ENCODE data around the gene RALB.
"Not testable (repeated sequence)": the region's sequence is repeated elsewhere in the genome, so short reads cannot be mapped to it uniquely, and the experiment has no call there.

The RALB gene

GRCh38 chr2:120225549-120226065, 27.0 kb upstream of the RALB start:
- DNase-seq = no peak

GRCh38 chr2:120226316-120226715, 26.3 kb upstream of the RALB start:
- DNase-seq = no peak

GRCh38 chr2:120227111-120227991, 25.3 kb upstream of the RALB start:
- DNase-seq = peak in 1 of 2 donors; percentile 40

- no peak for DNase-seq
Measured at GRCh38 chr2:120228503-120228902, 24.1 kb upstream of the RALB start.

- DNase-seq = no peak
Measured at GRCh38 chr2:120229341-120229740, 23.3 kb upstream of the RALB start.

GRCh38 chr2:120230515-120231471, 21.9 kb upstream of the RALB start:
- DNase-seq = no peak

- peak; percentile 46 to 68 for DNase-seq
Measured at GRCh38 chr2:120231564-120231973, 21.1 kb upstream of the RALB start.

- peak; percentile 72 to 74 for DNase-seq
Measured at GRCh38 chr2:120231974-120232635, 20.5 kb upstream of the RALB start.

GRCh38 chr2:120233292-120233691, 19.4 kb upstream of the RALB start:
- DNase-seq = no peak

- not testable (repeated sequence) for DNase-seq
Measured at GRCh38 chr2:120235158-120235557, 17.5 kb upstream of the RALB start.

- DNase-seq = no peak
Measured at GRCh38 chr2:120235681-120236080, 17.0 kb upstream of the RALB start.

GRCh38 chr2:120236316-120236715, 16.3 kb upstream of the RALB start:
- no peak for DNase-seq

- no peak for DNase-seq
Measured at GRCh38 chr2:120236791-120237190, 15.9 kb upstream of the RALB start.

GRCh38 chr2:120237491-120237902, 15.2 kb upstream of the RALB start:
- DNase-seq = no peak

- DNase-seq = no peak
Measured at GRCh38 chr2:120238728-120239487, 13.7 kb upstream of the RALB start.

- no peak for DNase-seq
Measured at GRCh38 chr2:120239488-120240287, 13.0 kb upstream of the RALB start.

GRCh38 chr2:120240901-120241429, 11.7 kb upstream of the RALB start:
- DNase-seq = no peak

GRCh38 chr2:120241684-120242083, 11.0 kb upstream of the RALB start:
- DNase-seq = no peak

GRCh38 chr2:120243211-120243610, 9.4 kb upstream of the RALB start:
- DNase-seq = no peak

GRCh38 chr2:120243875-120244553, 8.6 kb upstream of the RALB start:
- DNase-seq = no peak
